MCF 10A (cell line): ENCODE results near the gene EHBP1L1. TPM values are rescaled to one million over a fixed set of nuclear protein-coding genes. Genes with fewer than 3 reads are reported as not detected.

Source experiments
- BruUV-seq: library from RNA; stranded (reverse); fragments of 400-500 nt; replicated peaks from 2 replicates; lab custom pipeline; 2021; lab: Mats Ljungman, UMichigan
- CTCF ChIA-PET: fragments of 300-600 bp; sonication (Branson Sonifier 250); formaldehyde crosslinking; extraction: SDS; loops from one replicate; lab custom pipeline; 2021; ENCODE audit warnings: antibody characterized with exemption, inconsistent platforms; lab: Yijun Ruan, JAX
- POLR2A ChIA-PET: fragments of 300-600, 350-650 bp; sonication (Branson Sonifier 250); formaldehyde crosslinking; extraction: SDS; loops from one replicate; lab custom pipeline; 2020; ENCODE audit warnings: antibody characterized with exemption, inconsistent platforms; lab: Yijun Ruan, JAX
- DNase-seq: peaks from one replicate; pipeline ENCODE4 v3.0.0-alpha.2; 2018; ENCODE audit not compliant: unreplicated experiment
- H3K27ac Mint-ChIP-seq: one replicate; pipeline ENCODE4 v1.8.0; 2022; ENCODE audit warnings: mild to moderate bottlenecking, low read depth, mixed read lengths; ENCODE audit not compliant: unreplicated experiment
- H3K27me3 Mint-ChIP-seq: one replicate; pipeline ENCODE4 v1.8.0; 2022; ENCODE audit warnings: mixed read lengths; ENCODE audit not compliant: insufficient read depth, unreplicated experiment
- H3K36me3 Mint-ChIP-seq: one replicate; pipeline ENCODE4 v1.8.0; 2022; ENCODE audit warnings: mild to moderate bottlenecking, moderate library complexity, mixed read lengths; ENCODE audit not compliant: insufficient read depth, unreplicated experiment
- H3K4me1 Mint-ChIP-seq: one replicate; pipeline ENCODE4 v1.8.0; 2022; ENCODE audit warnings: mixed read lengths; ENCODE audit not compliant: insufficient read depth, unreplicated experiment
- H3K4me3 Mint-ChIP-seq: one replicate; pipeline ENCODE4 v1.8.0; 2022; ENCODE audit warnings: mild to moderate bottlenecking, moderate library complexity, mixed read lengths; ENCODE audit not compliant: unreplicated experiment
- H3K9me3 Mint-ChIP-seq: one replicate; pipeline ENCODE4 v1.8.0; 2022; ENCODE audit warnings: mixed read lengths; ENCODE audit not compliant: unreplicated experiment
- CTCF ChIP-seq: fragments of 200-600 bp; IDR thresholded peaks from one replicate; pipeline ENCODE4 v1.8.0; 2022; ENCODE audit warnings: antibody characterized with exemption, mild to moderate bottlenecking; ENCODE audit not compliant: unreplicated experiment
- intact Hi-C: fragments of 100-400 bp; cut with micrococcal nuclease; formaldehyde crosslinking; loops from 2 replicates; pipeline ENCODE4 v1.14.1; 2022
- microRNA-seq: library from miRNA; unstranded; fragments of <30 nt; microRNA quantifications from one replicate; pipeline ENCODE4 v1.2.0, GENCODE V29; 2022
- total RNA-seq: library from RNA; stranded (reverse); gene quantifications from 2 replicates; pipeline ENCODE4 v1.2.3, GENCODE V29; 2022

EHBP1L1 gene
- total RNA-seq, 1 experiment from 2014 or later: 31.3 TPM

GRCh38 chr11:65639623-65640482 is 64.0 kb downstream of the EHBP1L1 start:
- H3K36me3 Mint-ChIP-seq: peaks cover 24% of the 10 kb centered on the region
- no peak for DNase-seq
- no peak overlapping the region for H3K27ac Mint-ChIP-seq
- ChIA-PET CTCF (interaction anchor here (0.7 kb wide), 1 partner anchor 188 kb away, joined by 3 read pairs; no protein-coding TSS in a partner anchor), POLR2A (interaction anchor here (0.6 to 1.3 kb wide), 3 partner anchors 8 to 19 kb away, joined by 3 to 7 read pairs (median 3); no protein-coding TSS in a partner anchor)
- H3K9me3 Mint-ChIP-seq: no peaks in the 10 kb centered on the region
- no peak overlapping the region for H3K4me3 Mint-ChIP-seq
- H3K4me1 Mint-ChIP-seq: peaks cover 12% of the 10 kb centered on the region
- intact Hi-C loops: no loop called here
- no peaks in the 10 kb centered on the region for H3K27me3 Mint-ChIP-seq
- no TSS peak for BruUV-seq
- TF ChIP-seq CTCF: no peak

- H3K27me3 Mint-ChIP-seq: no peaks in the 10 kb centered on the region
- H3K9me3 Mint-ChIP-seq: no peaks in the 10 kb centered on the region
- intact Hi-C loops: no loop called here
- peaks cover 12% of the 10 kb centered on the region for H3K4me1 Mint-ChIP-seq
- no peak overlapping the region for H3K4me3 Mint-ChIP-seq
- no TSS peak for BruUV-seq
- DNase-seq: no peak
- POLR2A ChIA-PET: no interaction called here
- no peak overlapping the region for H3K27ac Mint-ChIP-seq
- TF ChIP-seq CTCF: no peak
- CTCF ChIA-PET: no interaction called here
- H3K36me3 Mint-ChIP-seq: peaks cover 16% of the 10 kb centered on the region
Observed at GRCh38 chr11:65640483-65641296, 64.8 kb downstream of the EHBP1L1 start.

- Mint-ChIP-seq H3K9me3 (no peaks in the 10 kb centered on the region), H3K4me3 (no peak overlapping the region), H3K4me1 (peaks cover 12% of the 10 kb centered on the region), H3K36me3 (peaks cover 12% of the 10 kb centered on the region), H3K27me3 (no peaks in the 10 kb centered on the region), H3K27ac (no peak overlapping the region)
- no peak for DNase-seq
- ChIA-PET CTCF (no interaction called here), POLR2A (interaction anchor here (2.9 kb wide), 1 partner anchor 22 kb away, joined by 9 read pairs; the partner anchor contains the start of gene RELA)
- intact Hi-C loops: no loop called here
- no peak for TF ChIP-seq CTCF
- no TSS peak for BruUV-seq
Observed at GRCh38 chr11:65641297-65642013, 65.6 kb downstream of the EHBP1L1 start.

Small RNA genes lying within 50 kb of the gene (microRNA-seq; reads per million reads assigned to microRNA genes)
- 1.3 reads per million, percentile 3 among the genes with 10 or more reads in this experiment for gene MIR4690

Other genes starting within 250 kb of the EHBP1L1 start
- gene DPF2, start 242.2 kb upstream of the EHBP1L1 start, total RNA-seq: 83.9 and 86.6 TPM in 2 replicates
- 0.14 TPM in 1 of 2 replicates, not detected in the other for gene TIGD3, start 221.3 kb upstream of the EHBP1L1 start, total RNA-seq
- gene SLC25A45, start 193.4 kb upstream of the EHBP1L1 start, total RNA-seq: 3.9 and 4.9 TPM in 2 replicates
- 18.9 and 21.7 TPM in 2 replicates for gene FRMD8, start 189.4 kb upstream of the EHBP1L1 start, total RNA-seq
- 1,026 and 1,292 TPM in 2 replicates for gene NEAT1, start 153.3 kb upstream of the EHBP1L1 start, total RNA-seq
- 10,851 and 12,068 TPM in 2 replicates for gene MALAT1, start 77.0 kb upstream of the EHBP1L1 start, total RNA-seq
- 70.9 and 75.5 TPM in 2 replicates for gene SCYL1, start 51.0 kb upstream of the EHBP1L1 start, total RNA-seq
- gene LTBP3, start 17.7 kb upstream of the EHBP1L1 start, total RNA-seq: 10.6 and 11.0 TPM in 2 replicates
- gene ZNRD2, start 5.6 kb upstream of the EHBP1L1 start, total RNA-seq: 65.4 and 68.5 TPM in 2 replicates
- gene FAM89B, start 3.5 kb upstream of the EHBP1L1 start, total RNA-seq: 16.7 and 21.6 TPM in 2 replicates
- gene KCNK7, start 19.7 kb downstream of the EHBP1L1 start, total RNA-seq: 0.25 TPM in 1 of 2 replicates, not detected in the other
- gene MAP3K11, start 38.2 kb downstream of the EHBP1L1 start, total RNA-seq: 35.2 and 39.7 TPM in 2 replicates
- 40.9 and 45.8 TPM in 2 replicates for gene PCNX3, start 39.7 kb downstream of the EHBP1L1 start, total RNA-seq
- gene SIPA1, start 62.0 kb downstream of the EHBP1L1 start, total RNA-seq: 4.9 TPM in 2 replicates
- 82.1 and 83.0 TPM in 2 replicates for gene RELA, start 86.9 kb downstream of the EHBP1L1 start, total RNA-seq
- gene KAT5, start 136.2 kb downstream of the EHBP1L1 start, total RNA-seq: 37.6 and 48.1 TPM in 2 replicates
- gene RNASEH2C, start 144.7 kb downstream of the EHBP1L1 start, total RNA-seq: 27.4 and 35.7 TPM in 2 replicates
- 12.9 and 14.4 TPM in 2 replicates for gene AP5B1, start 204.9 kb downstream of the EHBP1L1 start, total RNA-seq
- not detected in 2 replicates for gene OVOL1, start 211.0 kb downstream of the EHBP1L1 start, total RNA-seq